ENCODE measurements around the gene PURB. TPM values are rescaled to one million over a fixed set of nuclear protein-coding genes. Genes with fewer than 3 reads are reported as not detected.

PURB gene
- total RNA-seq, 3 donors from 2014 or later (not counting 1 experiment from before 2014, with no cell fraction given): 28.5 to 36.0 (median 33.7) TPM

- peak overlapping the region; percentile 97 for H3K27ac ChIP-seq (ENCODE audit: low read length)
- peaks cover 0 to 3% of the 10 kb centered on the region in 2 donors for H3K9me3 Mint-ChIP-seq
- no peaks in the 10 kb centered on the region for H3K27me3 Mint-ChIP-seq (ENCODE audit: low read depth in 2 of 2)
- peak overlapping the region; percentile 71 for H3K4me3 ChIP-seq (ENCODE audit: low read length)
- peak overlapping the region; percentile 100 for H3K27ac Mint-ChIP-seq
- H3K36me3 ChIP-seq (ENCODE audit: control insufficient read depth, insufficient read depth, low read length): peaks cover 10% of the 10 kb centered on the region
- H3K27me3 ChIP-seq (ENCODE audit: control insufficient read depth, insufficient read depth, low read length): no peaks in the 10 kb centered on the region
- DNase-seq (peak; percentile 66 to 75), ATAC-seq (peak; percentile 22 to 48 (median 31))
- H3K4me1 Mint-ChIP-seq: peaks cover 42 to 54% of the 10 kb centered on the region in 2 donors
- peak overlapping the region; percentile 99 for H3K4me3 Mint-ChIP-seq
- WGBS (ENCODE audit: insufficient coverage): under 1% methylated on average over 107 of the region's 107 CpGs
- peaks cover 10% of the 10 kb centered on the region for H3K9me3 ChIP-seq (ENCODE audit: control insufficient read depth, insufficient read depth, low read length)
- H3K4me1 ChIP-seq (ENCODE audit: control insufficient read depth, insufficient read depth, low read length): peaks cover 34% of the 10 kb centered on the region
- TF ChIP-seq, protein P1, sequence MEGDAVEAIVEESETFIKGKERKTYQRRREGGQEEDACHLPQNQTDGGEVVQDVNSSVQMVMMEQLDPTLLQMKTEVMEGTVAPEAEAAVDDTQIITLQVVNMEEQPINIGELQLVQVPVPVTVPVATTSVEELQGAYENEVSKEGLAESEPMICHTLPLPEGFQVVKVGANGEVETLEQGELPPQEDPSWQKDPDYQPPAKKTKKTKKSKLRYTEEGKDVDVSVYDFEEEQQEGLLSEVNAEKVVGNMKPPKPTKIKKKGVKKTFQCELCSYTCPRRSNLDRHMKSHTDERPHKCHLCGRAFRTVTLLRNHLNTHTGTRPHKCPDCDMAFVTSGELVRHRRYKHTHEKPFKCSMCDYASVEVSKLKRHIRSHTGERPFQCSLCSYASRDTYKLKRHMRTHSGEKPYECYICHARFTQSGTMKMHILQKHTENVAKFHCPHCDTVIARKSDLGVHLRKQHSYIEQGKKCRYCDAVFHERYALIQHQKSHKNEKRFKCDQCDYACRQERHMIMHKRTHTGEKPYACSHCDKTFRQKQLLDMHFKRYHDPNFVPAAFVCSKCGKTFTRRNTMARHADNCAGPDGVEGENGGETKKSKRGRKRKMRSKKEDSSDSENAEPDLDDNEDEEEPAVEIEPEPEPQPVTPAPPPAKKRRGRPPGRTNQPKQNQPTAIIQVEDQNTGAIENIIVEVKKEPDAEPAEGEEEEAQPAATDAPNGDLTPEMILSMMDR (IDR thresholded peaks at IDR 0.05): no peak
- intact Hi-C loops (cut with micrococcal nuclease): loop anchor here (1.0 to 10.0 kb wide), 6 partner anchors 37 to 1300 kb away; partner anchors contain the start of genes H2AZ2, OGDH, STK17A and TBRG4
- H3K36me3 Mint-ChIP-seq: no peaks in the 10 kb centered on the region
Observed at GRCh38 chr7:44884621-44885393, 523 bp downstream of the PURB start.

GRCh38 chr7:44883961-44884620 is 1.2 kb downstream of the PURB start:
- Mint-ChIP-seq H3K9me3 (peaks cover 0 to 3% of the 10 kb centered on the region in 2 donors), H3K4me1 (peaks cover 46 to 58% of the 10 kb centered on the region in 2 donors), H3K4me3 (peak overlapping the region; percentile 99), H3K27ac (peak overlapping the region; percentile 100), H3K27me3 (ENCODE audit: low read depth in 2 of 2) (no peaks in the 10 kb centered on the region), H3K36me3 (no peaks in the 10 kb centered on the region)
- 24% methylated on average over 23 of the region's 24 CpGs for WGBS (ENCODE audit: insufficient coverage)
- Histone ChIP-seq H3K27ac (ENCODE audit: low read length) (peak overlapping the region; percentile 97), H3K9me3 (ENCODE audit: control insufficient read depth, insufficient read depth, low read length) (peaks cover 10% of the 10 kb centered on the region), H3K4me3 (ENCODE audit: low read length) (peak overlapping the region; percentile 40), H3K27me3 (ENCODE audit: control insufficient read depth, insufficient read depth, low read length) (no peaks in the 10 kb centered on the region), H3K36me3 (ENCODE audit: control insufficient read depth, insufficient read depth, low read length) (peaks cover 10% of the 10 kb centered on the region), H3K4me1 (ENCODE audit: control insufficient read depth, insufficient read depth, low read length) (peaks cover 34% of the 10 kb centered on the region)
- DNase-seq (no peak), ATAC-seq (no peak)
- intact Hi-C loops (cut with micrococcal nuclease): loop anchor here (10.0 kb wide), 1 partner anchor 1299 kb away; the partner anchor contains the start of gene STK17A
- TF ChIP-seq, protein P1 (IDR thresholded peaks at IDR 0.05): no peak

- ATAC-seq: no peak
- Mint-ChIP-seq H3K4me3 (peak overlapping the region; percentile 99), H3K4me1 (peaks cover 46 to 58% of the 10 kb centered on the region in 2 donors), H3K27ac (peak overlapping the region in 1 of 2 donors; percentile 100), H3K9me3 (peaks cover 0 to 3% of the 10 kb centered on the region in 2 donors), H3K27me3 (ENCODE audit: low read depth in 2 of 2) (no peaks in the 10 kb centered on the region), H3K36me3 (no peaks in the 10 kb centered on the region)
- peaks cover 10% of the 10 kb centered on the region for H3K9me3 ChIP-seq (ENCODE audit: control insufficient read depth, insufficient read depth, low read length)
- WGBS (ENCODE audit: insufficient coverage): 84% methylated on average over 2 of the region's 3 CpGs
- H3K27ac ChIP-seq (ENCODE audit: low read length): no peak overlapping the region
- peaks cover 34% of the 10 kb centered on the region for H3K4me1 ChIP-seq (ENCODE audit: control insufficient read depth, insufficient read depth, low read length)
- peaks cover 12% of the 10 kb centered on the region for H3K36me3 ChIP-seq (ENCODE audit: control insufficient read depth, insufficient read depth, low read length)
- intact Hi-C loops (cut with micrococcal nuclease): loop anchor here (10.0 kb wide), 1 partner anchor 1298 kb away; the partner anchor contains the start of gene STK17A
- no peak overlapping the region for H3K4me3 ChIP-seq (ENCODE audit: low read length)
- TF ChIP-seq, protein P1 (IDR thresholded peaks at IDR 0.05): no peak
- H3K27me3 ChIP-seq (ENCODE audit: control insufficient read depth, insufficient read depth, low read length): no peaks in the 10 kb centered on the region
- DNase-seq: no peak
Observed at GRCh38 chr7:44882899-44883298, 2.4 kb downstream of the PURB start.

Measured in natural killer cell (primary cell).